SK-N-SH (cell line): ENCODE data around the gene DHX35. TPM values are rescaled to one million over a fixed set of nuclear protein-coding genes. Genes with fewer than 3 reads are reported as not detected.

ENCODE experiments used
- CTCF ChIA-PET: fragments of 300-600, 350-600 bp; formaldehyde crosslinking; extraction: SDS; loops from one replicate; lab custom pipeline; 2021; lab: Yijun Ruan, JAX
- POLR2A ChIA-PET: fragments of 350-600 bp; sonication (Branson Sonifier 250); formaldehyde crosslinking; extraction: SDS; loops from one replicate; lab custom pipeline; 2020; ENCODE audit warnings: antibody characterized with exemption, inconsistent platforms; lab: Yijun Ruan, JAX
- DNase-seq: peaks from one replicate; pipeline ENCODE4 v3.0.0; 2012
- H2AFZ ChIP-seq: fragments of 200-600 bp; sonication (generic); 2 replicates; pipeline ENCODE4 v1.8.1; 2016; ENCODE audit warnings: antibody characterized with exemption, mild to moderate bottlenecking, low read depth
- H3F3A ChIP-seq: fragments of 200-600 bp; sonication (generic); replicated peaks from 2 replicates; pipeline ENCODE3; 2016; ENCODE audit warnings: antibody characterized with exemption, mild to moderate bottlenecking; ENCODE audit not compliant: insufficient read depth
- H3K27ac ChIP-seq, 2 experiments: fragments of 200-500 bp in 1 of 2; fragments of 200-600 bp in 1 of 2; sonication (Bioruptor generic) in 1 of 2; sonication (generic), shearing (Covaris generic) in 1 of 2; 2 replicates each; pipeline versions ENCODE4 v1.5.1 to v1.6.1; 2014 to 2016; ENCODE audit warnings: low read depth in 2 of 2, inconsistent platforms in 1 of 2, low read length in 1 of 2, mild to moderate bottlenecking in 1 of 2, mixed read lengths in 1 of 2
- H3K27me3 ChIP-seq: fragments of 200-600 bp; sonication (generic), shearing (Covaris generic); 2 replicates; pipeline ENCODE4 v1.6.1; 2016; ENCODE audit warnings: mixed run types; ENCODE audit not compliant: insufficient read depth
- H3K36me3 ChIP-seq, 2 experiments: fragments of 200-500 bp in 1 of 2; fragments of 200-600 bp in 1 of 2; sonication (Bioruptor generic) in 1 of 2; sonication (generic) in 1 of 2; replicated peaks in 1 of 2; 2 replicates each; pipeline versions ENCODE3 to v1.5.1; 2014 to 2016; ENCODE audit warnings: low read length in 1 of 2, mild to moderate bottlenecking in 1 of 2; ENCODE audit not compliant: insufficient read depth in 2 of 2, control insufficient read depth in 1 of 2
- H3K4me1 ChIP-seq, 2 experiments: fragments of 200-500 bp in 1 of 2; fragments of 200-600 bp in 1 of 2; sonication (Bioruptor generic) in 1 of 2; sonication (generic), shearing (Covaris generic) in 1 of 2; 2 replicates each; pipeline versions ENCODE4 v1.5.1 to v1.6.1; 2014 to 2016; ENCODE audit warnings: low read depth in 1 of 2, low read length in 1 of 2, mixed run types in 1 of 2; ENCODE audit not compliant: insufficient read depth in 2 of 2, control insufficient read depth in 1 of 2
- H3K4me2 ChIP-seq: fragments of 200-600 bp; sonication (generic), shearing (Covaris generic); 2 replicates; pipeline ENCODE4 v1.6.1; 2017; ENCODE audit warnings: mixed run types
- H3K4me3 ChIP-seq, 2 experiments: fragments of 200-500 bp in 1 of 2; fragments of 200-600 bp in 1 of 2; sonication (Bioruptor generic) in 1 of 2; sonication (generic), shearing (Covaris generic) in 1 of 2; 2 replicates each; pipeline versions ENCODE4 v1.5.1 to v1.8.1; 2014 to 2016; ENCODE audit warnings: low read depth in 2 of 2, inconsistent platforms in 1 of 2, low read length in 1 of 2, mild to moderate bottlenecking in 1 of 2, mixed read lengths in 1 of 2, moderate library complexity in 1 of 2
- H3K79me2 ChIP-seq: fragments of 200-600 bp; sonication (generic); 2 replicates; pipeline ENCODE4 v1.8.1; 2017; ENCODE audit warnings: mild to moderate bottlenecking; ENCODE audit not compliant: insufficient read depth
- H3K9ac ChIP-seq: fragments of 200-600 bp; sonication (generic); 2 replicates; pipeline ENCODE4 v1.6.1; 2017; ENCODE audit warnings: mixed run types
- H3K9me2 ChIP-seq: fragments of 200-600 bp; sonication (generic); 2 replicates; pipeline ENCODE4 v1.6.1; 2017; ENCODE audit warnings: mixed run types
- H3K9me3 ChIP-seq: fragments of 200-600 bp; sonication (generic); 2 replicates; pipeline ENCODE4 v1.6.1; 2017; ENCODE audit warnings: mixed run types, mild to moderate bottlenecking, moderate library complexity
- H4K20me1 ChIP-seq: fragments of 200-600 bp; sonication (generic); 2 replicates; pipeline ENCODE4 v1.6.1; 2017; ENCODE audit warnings: mild to moderate bottlenecking, mixed run types; ENCODE audit not compliant: insufficient read depth
- CTCF ChIP-seq: fragments of 200-600 bp; sonication (generic); IDR thresholded peaks from 2 replicates; pipeline ENCODE4 v1.6.1; 2017; ENCODE audit warnings: antibody characterized with exemption, mild to moderate bottlenecking, moderate library complexity
- ELF1 ChIP-seq: IDR thresholded peaks from 2 replicates; pipeline ENCODE4 v1.4.0; 2012
- EP300 ChIP-seq, 2 experiments: IDR thresholded peaks; 2 replicates each; pipeline versions ENCODE4 v1.4.0 to v1.6.1; 2012; ENCODE audit warnings: borderline replicate concordance in 1 of 2, low read depth in 1 of 2, low read length in 1 of 2
- EZH2phosphoT487 ChIP-seq: fragments of 200-600 bp; sonication (generic); IDR thresholded peaks from 2 replicates; pipeline ENCODE4 v1.6.1; 2017; ENCODE audit warnings: low read depth, mixed run types, mild to moderate bottlenecking, antibody characterized with exemption, moderate library complexity, borderline replicate concordance
- FOSL2 ChIP-seq: IDR thresholded peaks from 2 replicates; pipeline ENCODE4 v1.4.0; 2012; ENCODE audit warnings: low read depth, mild to moderate bottlenecking, moderate library complexity, borderline replicate concordance
- FOXM1 ChIP-seq: IDR thresholded peaks from 2 replicates; pipeline ENCODE4 v1.4.0; 2012; ENCODE audit warnings: low read depth, mild to moderate bottlenecking
- GABPA ChIP-seq: IDR thresholded peaks from 2 replicates; pipeline ENCODE4 v1.4.0; 2012; ENCODE audit warnings: low read depth, mild to moderate bottlenecking
- GATA2 ChIP-seq: sonication (generic); formaldehyde crosslinking; IDR thresholded peaks from 2 replicates; pipeline ENCODE4 v1.5.0; 2020; ENCODE audit warnings: mild to moderate bottlenecking, missing genetic modification reagents
- IRF3 ChIP-seq: fragments of 150-350 bp; IDR thresholded peaks from 2 replicates; pipeline ENCODE4 v1.6.1; 2016; ENCODE audit warnings: mild to moderate bottlenecking, low read depth, low read length
- MAX ChIP-seq: IDR thresholded peaks from 2 replicates; pipeline ENCODE4 v1.4.0; 2012; ENCODE audit warnings: low read depth
- MXI1 ChIP-seq: IDR thresholded peaks from 2 replicates; pipeline ENCODE4 v1.6.1; 2012; ENCODE audit warnings: mild to moderate bottlenecking, low read depth, low read length, improper control_type of control experiment
- NRF1 ChIP-seq: IDR thresholded peaks from 2 replicates; pipeline ENCODE4 v1.6.1; 2012; ENCODE audit warnings: low read depth, mild to moderate bottlenecking, low read length
- RAD21 ChIP-seq: IDR thresholded peaks from 2 replicates; pipeline ENCODE4 v1.6.1; 2012; ENCODE audit warnings: mild to moderate bottlenecking, low read length
- RFX5 ChIP-seq: IDR thresholded peaks from 2 replicates; pipeline ENCODE4 v1.6.1; 2012; ENCODE audit warnings: mild to moderate bottlenecking, improper control_type of control experiment, low read length
- RXRA ChIP-seq: IDR thresholded peaks from 2 replicates; pipeline ENCODE4 v1.4.0; 2012; ENCODE audit warnings: low read depth, mild to moderate bottlenecking, borderline replicate concordance
- SIN3A ChIP-seq: IDR thresholded peaks from 2 replicates; pipeline ENCODE4 v1.6.1; 2012; ENCODE audit warnings: low read depth, mild to moderate bottlenecking, low read length, moderate library complexity, borderline replicate concordance
- TAF1 ChIP-seq: IDR thresholded peaks from 2 replicates; pipeline ENCODE4 v1.6.1; 2012; ENCODE audit warnings: low read depth, mild to moderate bottlenecking, low read length, moderate library complexity, borderline replicate concordance
- TCF12 ChIP-seq: IDR thresholded peaks from 2 replicates; pipeline ENCODE4 v1.4.0; 2012
- YY1 ChIP-seq: IDR thresholded peaks from 2 replicates; pipeline ENCODE4 v1.4.0; 2012; ENCODE audit warnings: low read depth, mild to moderate bottlenecking
- ZBTB33 ChIP-seq: IDR thresholded peaks from 2 replicates; pipeline ENCODE4 v1.4.0; 2012; ENCODE audit warnings: low read depth, borderline replicate concordance
- WGBS: methylation state at CpG from one replicate; pipeline ENCODE4 v1.1.6; 2017; ENCODE audit warnings: low lambda C conversion rate; 5-methylcytosine and 5-hydroxymethylcytosine counted together
- polyA plus RNA-seq, 3 experiments: library from polyadenylated mRNA; depleted of rRNA; stranded (reverse); fragments of >200 nt; gene quantifications; 2 replicates each; pipeline ENCODE4 v1.2.3, GENCODE V29; 2012

Gene DHX35
- polyA plus RNA-seq, 1 of the 3 experiments (the other 2 are of a cell fraction) = 17.1 TPM

GRCh38 chr20:38999965-39000910 is 38.1 kb downstream of the DHX35 start:
- no peaks in the 10 kb centered on the region for H4K20me1 ChIP-seq
- H3K9me2 ChIP-seq = no peaks in the 10 kb centered on the region
- H3K4me3 ChIP-seq = no peak overlapping the region
- no peak for DNase-seq
- no peaks in the 10 kb centered on the region for H3F3A ChIP-seq
- CTCF ChIA-PET = interaction anchor here (1.6 to 2.1 kb wide), 2 partner anchors 8 to 74 kb away, joined by 3 to 5 read pairs; partner anchors contain the start of gene FAM83D
- H2AFZ ChIP-seq = no peak overlapping the region
- H3K27me3 ChIP-seq = no peaks in the 10 kb centered on the region
- H3K27ac ChIP-seq = no peak overlapping the region
- 91% methylated on average over 6 of the region's 6 CpGs for WGBS
- H3K9me3 ChIP-seq = no peaks in the 10 kb centered on the region
- POLR2A ChIA-PET = no interaction called here
- H3K36me3 ChIP-seq = peaks cover 40 to 72% of the 10 kb centered on the region in 2 experiments
- no peaks in the 10 kb centered on the region for H3K4me1 ChIP-seq
- no peaks in the 10 kb centered on the region for H3K79me2 ChIP-seq
- no peak for TF ChIP-seq TAF1
- no peak for TF ChIP-seq GABPA
- TF ChIP-seq MXI1 = no peak
- no peak for TF ChIP-seq RFX5
- TF ChIP-seq RAD21 = no peak
- no peak for TF ChIP-seq EP300 (IDR thresholded peaks at IDR 0.05; ENCODE audit: borderline replicate concordance in 1 of 2, low read depth in 1 of 2, low read length in 1 of 2)
- no peak for TF ChIP-seq NRF1
- TF ChIP-seq FOSL2 = no peak
- no peak for TF ChIP-seq ZBTB33
- TF ChIP-seq SIN3A = no peak
- no peak for TF ChIP-seq EZH2phosphoT487
- no peak for TF ChIP-seq YY1
- no peak for TF ChIP-seq TCF12
- no peak for TF ChIP-seq CTCF
- no peak for TF ChIP-seq FOXM1
- no peak for TF ChIP-seq MAX
- no peak for TF ChIP-seq RXRA
- no peak for TF ChIP-seq IRF3
- TF ChIP-seq GATA2 (CRISPR knock-in tag) = no peak
- no peak for TF ChIP-seq ELF1
- TF ChIP-seq, all 33 proteins: peak for 0
- no peak overlapping the region for H3K9ac ChIP-seq
- no peak overlapping the region for H3K4me2 ChIP-seq
